B cell (primary cell): ENCODE measurements around the gene GNG7. TPM values are rescaled to one million over a fixed set of nuclear protein-coding genes. Genes with fewer than 3 reads are reported as not detected.
A peak's percentile ranks its signal among the peaks of the same experiment; 100 is the strongest.

Experiments
- ATAC-seq: fragments of 200-7000 bp; cut with Tn5 transposase; one replicate; pipeline ENCODE4 v1.10.0; 2021; ENCODE audit warnings: low read depth, mild to moderate bottlenecking, moderate number of reproducible peaks, moderate library complexity
- CTCF ChIA-PET: fragments of 350-600 bp; sonication (Branson Sonifier 250); formaldehyde crosslinking; loops from one replicate; lab custom pipeline; 2021; ENCODE audit warnings: antibody characterized with exemption, inconsistent platforms; lab: Charles Lee
- POLR2A ChIA-PET: fragments of 350-600 bp; sonication (Branson Sonifier 250); formaldehyde crosslinking; loops from one replicate; lab custom pipeline; 2021; ENCODE audit warnings: antibody characterized with exemption; lab: Charles Lee
- DNase-seq: peaks from one replicate; pipeline ENCODE4 v3.0.0; 2013
- H2AFZ ChIP-seq: 2 replicates; pipeline ENCODE4 v1.6.1; 2012; ENCODE audit warnings: mild to moderate bottlenecking, low read depth, low read length; ENCODE audit not compliant: insufficient read depth, poor library complexity, severe bottlenecking
- H3K27ac ChIP-seq, 2 donors: 1 replicate in 1 of 2; 2 replicates in 1 of 2; pipeline ENCODE4 v1.5.1; 2012 to 2013; ENCODE audit warnings: low read length in 2 of 2, mild to moderate bottlenecking in 2 of 2, moderate library complexity in 1 of 2
- H3K27me3 ChIP-seq, 4 experiments: fragments of 200-600 bp in 1 of 4; sonication (generic) in 1 of 4; replicated peaks in 1 of 4; 1 replicate in 2 of 4; 2 replicates in 2 of 4; pipeline versions ENCODE4 v1.6.1 to v1.7.0; 2013 to 2016; ENCODE audit warnings: low read length in 3 of 4, mild to moderate bottlenecking in 2 of 4, mixed read lengths in 1 of 4, moderate library complexity in 1 of 4; ENCODE audit not compliant: insufficient read depth in 4 of 4, control insufficient read depth in 3 of 4; ENCODE audit errors: control extremely low read depth in 1 of 4
- H3K36me3 ChIP-seq, 2 experiments: replicated peaks in 1 of 2; 1 replicate in 1 of 2; 2 replicates in 1 of 2; pipeline versions ENCODE4 v1.6.1 to v1.7.1; 2013; ENCODE audit warnings: low read length in 1 of 2; ENCODE audit not compliant: insufficient read depth in 2 of 2, control insufficient read depth in 1 of 2; ENCODE audit errors: control extremely low read depth in 1 of 2, extremely low read depth in 1 of 2
- H3K4me1 ChIP-seq, 2 donors: fragments of 200-600 bp in 1 of 2; sonication (generic) in 1 of 2; 1 replicate in 1 of 2; 2 replicates in 1 of 2; pipeline versions ENCODE4 v1.5.1 to v1.6.1; 2013 to 2017; ENCODE audit warnings: low read length in 2 of 2; ENCODE audit not compliant: control insufficient read depth in 2 of 2, insufficient read depth in 2 of 2
- H3K4me2 ChIP-seq: replicated peaks from 2 replicates; pipeline ENCODE3; 2012; ENCODE audit warnings: mild to moderate bottlenecking, low read depth, low read length; ENCODE audit not compliant: poor library complexity, severe bottlenecking
- H3K4me3 ChIP-seq, 5 experiments: fragments of 200-600 bp in 1 of 5; sonication (generic) in 1 of 5; 1 replicate in 3 of 5; 2 replicates in 2 of 5; pipeline versions ENCODE4 v1.5.1 to v1.7.0; 2011 to 2016; ENCODE audit warnings: low read length in 4 of 5, mild to moderate bottlenecking in 4 of 5, low read depth in 2 of 5, control low read depth in 1 of 5, moderate library complexity in 1 of 5; ENCODE audit not compliant: insufficient read depth in 1 of 5; ENCODE audit errors: control extremely low read depth in 1 of 5, extremely low read depth in 1 of 5
- H3K79me2 ChIP-seq: fragments of 200-600 bp; sonication (generic); one replicate; pipeline ENCODE4 v1.6.0; 2016; ENCODE audit warnings: low read length; ENCODE audit not compliant: control insufficient read depth, insufficient read depth
- H3K9ac ChIP-seq: fragments of 200-600 bp; sonication (generic); 2 replicates; pipeline ENCODE4 v1.6.1; 2017; ENCODE audit warnings: mild to moderate bottlenecking, low read length, moderate library complexity
- H3K9me3 ChIP-seq, 3 donors: one replicate each; pipeline versions ENCODE4 v1.6.1 to v1.7.1; 2013; ENCODE audit warnings: low read length in 2 of 3; ENCODE audit not compliant: control insufficient read depth in 2 of 3, insufficient read depth in 1 of 3; ENCODE audit errors: control extremely low read depth in 1 of 3
- H4K20me1 ChIP-seq: 2 replicates; pipeline ENCODE4 v1.6.0; 2012; ENCODE audit warnings: mild to moderate bottlenecking, low read length; ENCODE audit not compliant: insufficient read depth, control insufficient read depth, poor library complexity, severe bottlenecking
- H3K27ac Mint-ChIP-seq: one replicate; pipeline ENCODE4 v1.8.0; 2021; ENCODE audit warnings: mixed read lengths
- H3K27me3 Mint-ChIP-seq: one replicate; pipeline ENCODE4 v1.8.0; 2021; ENCODE audit warnings: mixed read lengths
- H3K4me1 Mint-ChIP-seq: one replicate; pipeline ENCODE4 v1.8.0; 2021; ENCODE audit warnings: mixed read lengths
- H3K4me3 Mint-ChIP-seq: one replicate; pipeline ENCODE4 v1.8.0; 2021; ENCODE audit warnings: mixed read lengths
- H3K9me3 Mint-ChIP-seq: one replicate; pipeline ENCODE4 v1.8.0; 2022; ENCODE audit warnings: mixed read lengths; ENCODE audit not compliant: insufficient read depth
- EZH2 ChIP-seq: IDR thresholded peaks from 2 replicates; pipeline ENCODE4 v1.6.1; 2012; ENCODE audit warnings: borderline replicate concordance, low read depth, mild to moderate bottlenecking, moderate library complexity, low read length; ENCODE audit not compliant: insufficient read depth, poor library complexity, severe bottlenecking
- WGBS: methylation state at CpG from one replicate; pipeline ENCODE4 v1.1.5; 2013; ENCODE audit warnings: missing lambda C conversion rate; ENCODE audit not compliant: insufficient coverage; 5-methylcytosine and 5-hydroxymethylcytosine counted together
- intact Hi-C: fragments of 100-400 bp; cut with micrococcal nuclease; formaldehyde crosslinking; loops from one replicate; pipeline ENCODE4 v1.10.0; 2022
- polyA plus RNA-seq: library from polyadenylated mRNA; depleted of rRNA; stranded (reverse); fragments of >200 nt; gene quantifications from 2 replicates; pipeline ENCODE4 v1.2.3, GENCODE V29; 2012
- total RNA-seq, 2 donors: library from RNA; stranded (reverse); fragments of 120-200 nt in 1 of 2; gene quantifications; 1 replicate in 1 of 2; 2 replicates in 1 of 2; pipeline versions ENCODE4 v1.2.3 to v1.2.4, GENCODE V29; 2013 to 2022
- TF ChIP-seq, protein P1 (sequence below): fragments of 200-600 bp; IDR thresholded peaks from one replicate; pipeline ENCODE4 v1.8.0; 2022; ENCODE audit warnings: antibody characterized with exemption, mild to moderate bottlenecking

The GNG7 gene
- total and polyA plus RNA-seq, 2 donors (not counting 1 experiment from before 2014, with no cell fraction given): 76.3 to 153 TPM

DNA sequence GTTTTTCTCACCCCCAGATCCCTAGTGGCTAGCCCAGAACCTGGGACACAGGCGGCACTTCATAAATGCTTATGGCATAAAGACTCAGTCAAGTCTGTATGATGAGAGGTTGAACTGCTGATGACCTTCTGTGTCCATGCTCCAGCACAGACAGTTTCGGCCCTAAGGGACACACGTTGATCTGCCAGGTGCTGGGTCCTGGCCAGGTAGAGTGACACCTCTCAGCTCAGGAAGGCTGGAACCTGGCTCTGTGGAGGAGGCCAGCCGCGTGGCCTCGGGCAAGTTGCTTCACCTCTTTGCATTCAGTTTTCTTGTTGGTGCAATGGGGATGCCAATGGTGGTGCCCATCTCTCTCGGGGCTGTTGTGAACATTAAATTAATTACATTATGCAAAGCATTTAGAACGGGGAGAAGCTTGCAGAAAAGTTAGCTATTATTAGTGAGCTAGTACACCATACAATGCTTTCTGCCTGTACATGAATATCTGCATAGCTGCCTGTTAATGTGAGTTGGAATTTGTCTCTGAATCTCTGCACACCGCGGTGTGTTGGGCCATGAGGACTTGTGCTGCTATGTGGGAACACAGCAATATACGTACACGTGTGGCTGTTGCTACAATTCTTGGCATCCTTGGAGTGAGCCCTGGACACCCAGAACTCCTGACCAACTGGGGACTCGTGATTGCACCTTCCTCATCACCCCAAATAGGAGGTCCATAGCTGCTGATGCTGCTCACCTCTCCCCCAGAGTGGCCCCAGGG is 218.1 kb downstream of the GNG7 start:
- 85% methylated on average over 10 of the region's 13 CpGs for WGBS
- intact Hi-C loops: no loop called here
- CTCF ChIA-PET: interaction anchor here (1.0 to 1.8 kb wide), 3 partner anchors 8 to 128 kb away, joined by 3 to 7 read pairs (median 5); partner anchors contain the start of gene GADD45B

More for the DNA sequence above, 218.1 kb downstream of the GNG7 start:
- Histone ChIP-seq H3K27me3 (peaks cover 0 to 14% (median 5%) of the 10 kb centered on the region in 4 experiments), H3K4me3 (no peak overlapping the region), H3K9me3 (peaks cover 0 to 40% (median 12%) of the 10 kb centered on the region in 3 donors), H3K9ac (no peak overlapping the region), H3K4me2 (no peak overlapping the region), H3K79me2 (no peaks in the 10 kb centered on the region), H3K4me1 (peaks cover 31 to 37% of the 10 kb centered on the region in 2 donors), H3K27ac (no peak overlapping the region), H2AFZ (no peak overlapping the region), H3K36me3 (no peaks in the 10 kb centered on the region), H4K20me1 (peaks cover 2% of the 10 kb centered on the region)
- Mint-ChIP-seq H3K9me3 (peaks cover 6% of the 10 kb centered on the region), H3K4me3 (no peak overlapping the region), H3K4me1 (peaks cover 37% of the 10 kb centered on the region), H3K27me3 (peaks cover 5% of the 10 kb centered on the region), H3K27ac (peak overlapping the region; percentile 41)
- TF ChIP-seq, protein P1, sequence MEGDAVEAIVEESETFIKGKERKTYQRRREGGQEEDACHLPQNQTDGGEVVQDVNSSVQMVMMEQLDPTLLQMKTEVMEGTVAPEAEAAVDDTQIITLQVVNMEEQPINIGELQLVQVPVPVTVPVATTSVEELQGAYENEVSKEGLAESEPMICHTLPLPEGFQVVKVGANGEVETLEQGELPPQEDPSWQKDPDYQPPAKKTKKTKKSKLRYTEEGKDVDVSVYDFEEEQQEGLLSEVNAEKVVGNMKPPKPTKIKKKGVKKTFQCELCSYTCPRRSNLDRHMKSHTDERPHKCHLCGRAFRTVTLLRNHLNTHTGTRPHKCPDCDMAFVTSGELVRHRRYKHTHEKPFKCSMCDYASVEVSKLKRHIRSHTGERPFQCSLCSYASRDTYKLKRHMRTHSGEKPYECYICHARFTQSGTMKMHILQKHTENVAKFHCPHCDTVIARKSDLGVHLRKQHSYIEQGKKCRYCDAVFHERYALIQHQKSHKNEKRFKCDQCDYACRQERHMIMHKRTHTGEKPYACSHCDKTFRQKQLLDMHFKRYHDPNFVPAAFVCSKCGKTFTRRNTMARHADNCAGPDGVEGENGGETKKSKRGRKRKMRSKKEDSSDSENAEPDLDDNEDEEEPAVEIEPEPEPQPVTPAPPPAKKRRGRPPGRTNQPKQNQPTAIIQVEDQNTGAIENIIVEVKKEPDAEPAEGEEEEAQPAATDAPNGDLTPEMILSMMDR: no peak
- no peak for TF ChIP-seq EZH2
- POLR2A ChIA-PET: interaction anchor here (1.0 to 1.4 kb wide), 2 partner anchors 9 to 60 kb away, joined by 3 to 5 read pairs; partner anchors contain the start of gene GADD45B
- ATAC-seq (no peak), DNase-seq (no peak)
